ENCODE results near the gene TCTA.

TCTA gene

GRCh38 chr3:49410846-49411534, 1.2 kb upstream of the TCTA start:
- peak; percentile 43 for DNase-seq

- no peak for DNase-seq
These were observed 672 bp upstream of the TCTA start for GRCh38 chr3:49411535-49411967.

GRCh38 chr3:49412632-49413337, 562 bp downstream of the TCTA start:
- peak; percentile 9 for DNase-seq

GRCh38 chr3:49413338-49413734, 1.1 kb downstream of the TCTA start:
- no peak for DNase-seq

GRCh38 chr3:49414753-49415152, 2.5 kb downstream of the TCTA start:
- no peak for DNase-seq

GRCh38 chr3:49415931-49416601, 3.8 kb downstream of the TCTA start:
- DNase-seq = no peak

- no peak for DNase-seq
These were observed 4.6 kb downstream of the TCTA start for GRCh38 chr3:49416867-49417266.

- no peak for DNase-seq
These were observed 5.4 kb downstream of the TCTA start for GRCh38 chr3:49417516-49418120.

GRCh38 chr3:49421890-49422378, 9.7 kb downstream of the TCTA start:
- no peak for DNase-seq

- peak; percentile 73 for DNase-seq
These were observed 10.4 kb downstream of the TCTA start, which contains the start of gene AMT for GRCh38 chr3:49422379-49423248. Gene AMT (minus strand): TSS chr3:49422473. CDS start chr3:49422450, 23 bp downstream.

GRCh38 chr3:49424816-49425215, 12.6 kb downstream of the TCTA start:
- no peak for DNase-seq

GRCh38 chr3:49427586-49427985, 15.4 kb downstream of the TCTA start:
- no peak for DNase-seq

- no peak for DNase-seq
These were observed 16.5 kb downstream of the TCTA start for GRCh38 chr3:49428752-49429080.

- no peak for DNase-seq
These were observed 22.5 kb downstream of the TCTA start for GRCh38 chr3:49434731-49435130.

- DNase-seq = no peak
These were observed 33.2 kb downstream of the TCTA start for GRCh38 chr3:49445391-49445790.

- no peak for DNase-seq
These were observed 41.4 kb downstream of the TCTA start for GRCh38 chr3:49453621-49454020.

- DNase-seq = no peak
These were observed 42.2 kb downstream of the TCTA start for GRCh38 chr3:49454458-49454857.

- DNase-seq = no peak
These were observed 42.9 kb downstream of the TCTA start for GRCh38 chr3:49454898-49455681.

- DNase-seq = no peak
These were observed 44.2 kb downstream of the TCTA start for GRCh38 chr3:49456466-49456865.

GRCh38 chr3:49460188-49460890, 48.1 kb downstream of the TCTA start:
- DNase-seq = no peak

- DNase-seq = no peak
These were observed 48.7 kb downstream of the TCTA start for GRCh38 chr3:49460956-49461355.

Data from retina (tissue), 1 donor.